GM18498 (cell line): ENCODE results near the gene PDIA2.

ENCODE experiments used
- ATAC-seq: cut with Tn5 transposase; IDR thresholded peaks from one replicate; pipeline ENCODE4 v1.9.1; 2021; ENCODE audit warnings: mild to moderate bottlenecking, moderate library complexity; ENCODE audit not compliant: unreplicated experiment

PDIA2 gene

GRCh38 chr16:296276-296675 is 13.3 kb downstream of the PDIA2 start:
- no peak for ATAC-seq

DNA sequence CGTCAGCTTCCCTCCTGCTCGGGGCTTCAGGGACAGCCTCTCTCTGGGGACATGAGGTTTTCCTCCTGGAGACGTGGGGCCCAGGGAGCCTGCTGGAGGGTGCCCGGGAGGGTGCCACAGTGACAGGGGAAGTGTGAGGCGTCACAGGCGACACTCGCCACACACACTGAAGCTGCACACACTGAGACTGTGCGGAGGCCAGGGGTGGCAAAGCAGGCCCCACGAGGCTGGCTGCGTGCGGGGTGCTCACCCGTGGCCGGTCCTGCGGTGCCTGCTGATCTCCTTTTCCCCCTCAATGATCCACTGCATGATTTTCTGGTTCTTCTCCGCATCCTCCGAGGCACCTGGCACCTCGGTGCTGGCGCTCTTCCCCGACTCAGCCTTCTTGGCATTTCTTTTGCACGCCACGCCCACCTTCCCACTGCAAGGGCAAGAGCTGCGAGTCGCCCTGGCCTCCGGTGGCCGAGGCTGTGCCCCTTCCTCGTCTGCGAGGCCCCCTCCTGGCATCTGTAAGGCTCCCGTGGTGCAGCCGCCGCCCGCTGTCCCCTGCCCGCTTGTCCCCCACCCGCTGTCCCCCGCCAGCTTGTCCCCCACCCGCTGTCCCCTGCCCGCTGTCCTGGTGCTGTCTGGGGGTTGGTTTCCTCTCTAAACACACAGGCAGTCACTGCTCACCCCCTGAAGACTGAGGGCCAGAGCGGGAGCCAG is 14.0 kb downstream of the PDIA2 start:
- no peak for ATAC-seq

DNA sequence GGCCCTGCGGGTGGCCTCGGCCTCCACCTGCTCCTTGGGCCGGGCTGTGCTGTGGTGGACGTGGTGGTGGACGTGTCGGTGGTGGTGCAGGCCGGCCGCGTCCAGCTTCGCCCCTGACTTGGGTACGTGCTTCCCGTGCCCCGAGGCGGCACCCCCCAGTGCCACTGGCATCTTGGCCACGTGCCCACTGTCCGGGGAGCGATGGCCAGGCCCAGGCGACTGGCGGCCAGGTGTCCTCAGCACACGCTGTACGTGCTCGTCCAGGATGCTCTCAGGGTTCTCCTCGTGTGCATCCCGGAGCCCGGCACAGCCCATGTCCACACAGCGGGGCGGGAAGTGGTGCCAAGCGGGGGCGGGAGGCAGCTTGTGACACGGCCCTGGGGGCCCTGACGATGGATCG is 14.9 kb downstream of the PDIA2 start:
- ATAC-seq = no peak

GRCh38 chr16:301235-301634 is 18.3 kb downstream of the PDIA2 start:
- ATAC-seq = no peak

GRCh38 chr16:301950-302349 is 19.0 kb downstream of the PDIA2 start:
- ATAC-seq = no peak

GRCh38 chr16:303760-304505 is 21.0 kb downstream of the PDIA2 start:
- ATAC-seq = no peak

- no peak for ATAC-seq
Measured at GRCh38 chr16:305916-306626, 23.1 kb downstream of the PDIA2 start.

GRCh38 chr16:306911-307370 is 24.0 kb downstream of the PDIA2 start:
- no peak for ATAC-seq

DNA sequence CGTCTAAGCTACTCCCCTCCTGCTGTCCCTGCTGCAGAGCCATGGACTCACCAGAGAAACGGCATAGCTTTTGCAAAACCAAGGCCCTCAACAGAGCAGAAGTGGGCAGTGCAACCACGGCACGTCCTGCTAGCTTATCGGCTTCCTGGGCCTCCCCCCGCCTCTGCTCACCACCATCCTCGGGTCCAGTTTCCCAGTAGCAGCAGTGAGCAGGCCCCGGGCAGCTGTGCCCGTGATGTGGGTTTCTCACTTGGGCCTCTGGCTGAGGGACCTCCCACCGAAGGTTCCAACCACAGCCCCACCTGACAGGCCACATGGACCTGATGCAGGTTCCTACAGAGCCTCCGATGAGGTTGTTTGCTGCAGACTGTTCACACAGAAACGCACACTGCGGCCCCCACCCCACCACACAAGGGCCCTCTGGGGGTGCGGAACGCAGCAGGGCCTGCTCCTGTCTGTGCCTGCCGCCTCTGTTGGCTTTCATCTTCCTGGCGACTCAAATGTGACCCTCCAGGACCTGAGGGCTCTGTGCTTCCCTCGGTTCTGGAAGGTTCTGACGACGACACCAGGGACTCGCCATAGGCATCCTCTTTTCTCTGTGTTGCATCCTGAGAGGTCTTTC is 24.8 kb downstream of the PDIA2 start:
- ATAC-seq = no peak

DNA sequence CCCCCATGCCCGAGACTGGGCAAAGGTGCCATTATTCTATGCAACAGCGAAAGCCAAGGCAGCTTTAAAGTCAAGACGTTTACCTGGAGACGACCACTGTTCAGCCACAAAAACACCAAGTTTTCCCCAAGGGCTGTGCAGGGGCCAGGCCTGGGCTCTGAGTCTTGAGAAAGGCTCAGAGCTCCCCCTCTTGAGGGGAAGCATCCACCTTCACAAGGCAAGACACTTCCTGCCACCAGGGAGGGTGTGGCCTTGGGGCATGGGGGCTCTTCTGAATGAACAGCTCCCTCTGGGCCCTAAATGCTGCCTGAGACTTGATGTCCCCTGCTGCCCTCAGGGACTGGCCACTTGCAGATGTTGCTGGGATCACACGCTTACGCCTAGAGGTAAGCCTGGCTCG is 26.5 kb downstream of the PDIA2 start:
- no peak for ATAC-seq

GRCh38 chr16:311725-312124 is 28.8 kb downstream of the PDIA2 start:
- ATAC-seq = no peak

GRCh38 chr16:314351-314750 is 31.4 kb downstream of the PDIA2 start:
- no peak for ATAC-seq

GRCh38 chr16:314795-315299 is 31.9 kb downstream of the PDIA2 start:
- ATAC-seq = no peak

DNA sequence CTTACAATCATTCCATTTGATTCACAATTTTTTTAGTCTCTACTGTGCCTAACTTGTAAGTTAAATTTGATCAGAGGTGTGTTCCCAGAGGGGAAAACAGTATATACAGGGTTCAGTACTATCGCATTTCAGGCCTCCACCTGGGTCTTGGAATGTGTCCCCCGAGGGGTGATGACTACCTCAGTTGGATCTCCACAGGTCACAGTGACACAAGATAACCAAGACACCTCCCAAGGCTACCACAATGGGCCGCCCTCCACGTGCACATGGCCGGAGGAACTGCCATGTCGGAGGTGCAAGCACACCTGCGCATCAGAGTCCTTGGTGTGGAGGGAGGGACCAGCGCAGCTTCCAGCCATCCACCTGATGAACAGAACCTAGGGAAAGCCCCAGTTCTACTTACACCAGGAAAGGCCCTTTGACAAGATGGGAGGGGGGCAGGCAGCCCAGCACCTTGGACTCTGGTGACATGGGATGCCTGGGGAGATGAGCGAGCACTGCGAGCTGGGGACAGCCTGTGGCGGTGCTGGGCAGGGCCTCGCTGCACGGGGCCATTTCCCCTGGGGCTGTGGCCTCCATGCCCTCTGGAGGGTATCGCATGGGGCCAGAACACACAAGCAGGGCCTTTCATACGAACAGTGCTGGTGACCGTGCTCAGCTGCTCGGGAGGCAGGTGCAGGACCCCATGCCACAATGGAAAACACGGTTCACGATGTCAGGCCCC is 33.9 kb downstream of the PDIA2 start:
- no peak for ATAC-seq

DNA sequence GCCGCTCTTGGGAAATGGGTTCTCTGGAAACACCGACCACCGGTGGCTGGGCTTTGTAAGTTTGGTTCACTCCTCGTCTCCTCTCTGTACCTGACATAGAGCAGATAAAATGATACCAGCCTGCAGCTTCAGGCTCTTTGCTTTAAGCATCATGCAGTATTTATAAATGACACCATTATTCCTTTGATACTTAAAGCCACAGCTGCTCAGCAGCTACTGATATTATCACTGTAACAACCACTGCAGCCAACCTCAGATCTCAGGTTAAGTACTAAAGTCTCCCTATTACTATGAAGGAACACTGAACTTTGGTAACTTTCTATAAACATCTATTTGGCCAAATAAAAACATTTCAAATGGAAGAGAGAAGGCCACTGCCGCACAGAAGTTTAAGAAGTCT is 34.6 kb downstream of the PDIA2 start:
- no peak for ATAC-seq

- no peak for ATAC-seq
Measured at GRCh38 chr16:318628-319027, 35.7 kb downstream of the PDIA2 start.

DNA sequence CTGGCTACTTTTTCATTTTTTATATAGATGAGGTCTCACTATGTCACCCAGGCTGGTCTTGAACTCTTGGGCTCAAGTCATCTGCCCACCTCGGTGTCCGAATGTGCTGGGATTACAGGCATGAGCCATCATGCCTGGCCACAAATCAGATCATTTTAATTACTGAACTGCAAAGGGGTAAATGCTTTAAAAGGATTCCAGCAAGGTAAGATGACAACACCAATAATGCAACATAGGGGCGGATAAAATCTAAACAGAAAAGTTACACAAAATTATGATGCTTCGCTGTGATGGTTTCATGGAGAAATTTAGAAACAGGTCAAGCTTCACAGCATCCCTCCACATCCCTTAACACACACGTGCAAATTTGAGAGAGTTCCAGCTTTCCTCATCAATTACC is 37.2 kb downstream of the PDIA2 start:
- no peak for ATAC-seq

GRCh38 chr16:321532-321931 is 38.6 kb downstream of the PDIA2 start:
- ATAC-seq = no peak

- no peak for ATAC-seq
Measured at GRCh38 chr16:322476-323143, 39.6 kb downstream of the PDIA2 start.

DNA sequence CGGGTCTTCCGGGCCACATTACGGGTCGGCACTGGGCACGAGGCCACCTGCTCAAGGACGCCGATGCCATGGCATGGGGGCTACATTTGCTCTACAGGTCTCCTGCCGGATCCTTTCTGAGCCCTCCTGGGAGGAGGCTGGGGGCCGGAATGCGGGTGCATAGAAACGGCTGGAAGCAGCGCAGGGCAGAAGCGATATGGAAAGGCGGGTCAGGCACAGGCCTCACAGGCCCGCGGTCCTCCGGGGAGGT is 41.2 kb downstream of the PDIA2 start:
- ATAC-seq = no peak
